ENCODE results near the gene ALPP.

DNA sequence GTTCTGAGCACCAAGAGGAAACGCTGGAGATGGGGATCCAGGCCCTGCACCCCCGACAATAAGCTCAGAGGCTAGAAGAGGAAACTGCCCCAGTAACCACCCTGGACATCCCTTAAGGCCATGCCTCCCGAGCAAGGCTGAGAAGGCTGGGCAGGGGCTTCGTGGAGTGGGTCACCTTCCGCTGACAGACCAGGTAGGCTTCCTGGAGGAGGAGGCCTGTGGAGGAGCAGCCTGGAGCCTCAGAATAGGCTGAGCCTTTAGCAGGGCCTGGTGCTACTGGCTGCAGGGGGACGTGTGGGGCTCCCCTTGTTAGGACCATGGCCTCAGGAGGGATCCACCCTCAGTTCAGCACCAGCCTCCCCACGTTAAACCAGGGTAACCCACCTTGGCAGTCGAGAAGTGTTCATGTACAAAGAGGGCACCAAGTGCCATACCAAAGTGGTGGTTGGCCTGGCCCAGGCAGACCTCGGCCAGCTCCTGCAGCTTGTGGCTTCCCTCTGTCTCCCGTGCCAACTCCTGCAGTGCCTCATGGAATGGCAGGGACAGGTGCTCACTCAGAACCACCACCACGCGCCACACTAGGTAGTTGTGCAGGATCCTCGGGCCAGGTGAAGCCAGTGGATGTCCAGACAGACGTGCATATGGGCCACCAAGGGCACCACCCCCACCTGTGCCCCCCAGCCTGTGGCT lies 28.5 kb upstream of the ALPP start:
- TF ChIP-seq, protein P1, sequence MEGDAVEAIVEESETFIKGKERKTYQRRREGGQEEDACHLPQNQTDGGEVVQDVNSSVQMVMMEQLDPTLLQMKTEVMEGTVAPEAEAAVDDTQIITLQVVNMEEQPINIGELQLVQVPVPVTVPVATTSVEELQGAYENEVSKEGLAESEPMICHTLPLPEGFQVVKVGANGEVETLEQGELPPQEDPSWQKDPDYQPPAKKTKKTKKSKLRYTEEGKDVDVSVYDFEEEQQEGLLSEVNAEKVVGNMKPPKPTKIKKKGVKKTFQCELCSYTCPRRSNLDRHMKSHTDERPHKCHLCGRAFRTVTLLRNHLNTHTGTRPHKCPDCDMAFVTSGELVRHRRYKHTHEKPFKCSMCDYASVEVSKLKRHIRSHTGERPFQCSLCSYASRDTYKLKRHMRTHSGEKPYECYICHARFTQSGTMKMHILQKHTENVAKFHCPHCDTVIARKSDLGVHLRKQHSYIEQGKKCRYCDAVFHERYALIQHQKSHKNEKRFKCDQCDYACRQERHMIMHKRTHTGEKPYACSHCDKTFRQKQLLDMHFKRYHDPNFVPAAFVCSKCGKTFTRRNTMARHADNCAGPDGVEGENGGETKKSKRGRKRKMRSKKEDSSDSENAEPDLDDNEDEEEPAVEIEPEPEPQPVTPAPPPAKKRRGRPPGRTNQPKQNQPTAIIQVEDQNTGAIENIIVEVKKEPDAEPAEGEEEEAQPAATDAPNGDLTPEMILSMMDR (IDR thresholded peaks at IDR 0.05), result no peak
- TF ChIP-seq POLR2A (IDR thresholded peaks at IDR 0.05), result no peak
- no peak for TF ChIP-seq POLR2AphosphoS5 (IDR thresholded peaks at IDR 0.05)
